H9 (cell line): ENCODE measurements around the gene DIP2A. TPM values are rescaled to one million over a fixed set of nuclear protein-coding genes. Genes with fewer than 3 reads are reported as not detected.

ENCODE experiments used
- DNase-seq: peaks from one replicate; pipeline ENCODE4 v3.0.0-alpha.2; 2017
- H2AFZ ChIP-seq: one replicate; pipeline ENCODE4 v1.6.1; 2013; ENCODE audit warnings: mild to moderate bottlenecking, low read length, control low read depth, moderate library complexity
- H2AK5ac ChIP-seq: 2 replicates; pipeline ENCODE4 v1.6.1; 2013; ENCODE audit warnings: low read length, control low read depth, mixed read lengths; ENCODE audit not compliant: insufficient read length
- H2BK120ac ChIP-seq: one replicate; pipeline ENCODE4 v1.6.1; 2013; ENCODE audit warnings: low read depth, mild to moderate bottlenecking, low read length, control low read depth, inconsistent platforms; ENCODE audit not compliant: poor library complexity, severe bottlenecking
- H2BK12ac ChIP-seq: 2 replicates; pipeline ENCODE4 v1.6.1; 2013; ENCODE audit warnings: low read length, control low read depth, mixed read lengths, low read depth; ENCODE audit not compliant: insufficient read length
- H2BK15ac ChIP-seq: 2 replicates; pipeline ENCODE4 v1.6.1; 2013; ENCODE audit warnings: low read depth, low read length, control low read depth
- H2BK20ac ChIP-seq: one replicate; pipeline ENCODE4 v1.6.1; 2013; ENCODE audit warnings: low read depth, mild to moderate bottlenecking, low read length, control low read depth, inconsistent platforms; ENCODE audit not compliant: poor library complexity, severe bottlenecking
- H2BK5ac ChIP-seq: 2 replicates; pipeline ENCODE4 v1.6.1; 2013; ENCODE audit warnings: low read length, control low read depth, mixed read lengths; ENCODE audit not compliant: insufficient read length
- H3K14ac ChIP-seq: 2 replicates; pipeline ENCODE4 v1.6.1; 2013; ENCODE audit warnings: low read length, control low read depth; ENCODE audit not compliant: insufficient read depth
- H3K18ac ChIP-seq: 2 replicates; pipeline ENCODE4 v1.6.1; 2013; ENCODE audit warnings: low read depth, mild to moderate bottlenecking, mixed read lengths, low read length, control low read depth; ENCODE audit not compliant: insufficient read length
- H3K23ac ChIP-seq: 2 replicates; pipeline ENCODE4 v1.6.1; 2013; ENCODE audit warnings: low read length, control low read depth, mixed read lengths, low read depth; ENCODE audit not compliant: insufficient read length
- H3K23me2 ChIP-seq: 2 replicates; pipeline ENCODE4 v1.6.1; 2013; ENCODE audit warnings: low read depth, mild to moderate bottlenecking, mixed read lengths, low read length, control low read depth; ENCODE audit not compliant: insufficient read length, poor library complexity, severe bottlenecking
- H3K27ac ChIP-seq: 2 replicates; pipeline ENCODE4 v1.5.1; 2013; ENCODE audit warnings: low read length, control low read depth, mixed read lengths, low read depth; ENCODE audit not compliant: insufficient read length
- H3K27me3 ChIP-seq: 2 replicates; pipeline ENCODE4 v1.6.1; 2013; ENCODE audit warnings: low read length, control low read depth, inconsistent platforms; ENCODE audit not compliant: insufficient read depth
- H3K4ac ChIP-seq: 2 replicates; pipeline ENCODE4 v1.6.1; 2013; ENCODE audit warnings: low read depth, mild to moderate bottlenecking, control low read depth, inconsistent platforms, low read length, moderate library complexity
- H3K4me1 ChIP-seq: 2 replicates; pipeline ENCODE4 v1.6.1; 2013; ENCODE audit warnings: low read length, control low read depth, inconsistent platforms; ENCODE audit not compliant: insufficient read depth
- H3K4me2 ChIP-seq: 2 replicates; pipeline ENCODE4 v1.6.1; 2013; ENCODE audit warnings: low read length, control low read depth, mixed read lengths; ENCODE audit not compliant: insufficient read length, insufficient read depth
- H3K56ac ChIP-seq: 2 replicates; pipeline ENCODE4 v1.6.1; 2013; ENCODE audit warnings: low read depth, mild to moderate bottlenecking, mixed read lengths, low read length, control low read depth; ENCODE audit not compliant: insufficient read length
- H3K79me1 ChIP-seq: 2 replicates; pipeline ENCODE4 v1.6.1; 2013; ENCODE audit warnings: low read depth, mild to moderate bottlenecking, moderate library complexity, low read length, control low read depth, inconsistent platforms; ENCODE audit not compliant: insufficient read depth, poor library complexity, severe bottlenecking
- H3K79me2 ChIP-seq: 2 replicates; pipeline ENCODE4 v1.6.1; 2013; ENCODE audit warnings: low read length, control low read depth, inconsistent platforms; ENCODE audit not compliant: insufficient read depth
- H3K9ac ChIP-seq: 2 replicates; pipeline ENCODE4 v1.6.1; 2013; ENCODE audit warnings: low read length, control low read depth, mixed read lengths; ENCODE audit not compliant: insufficient read length; ENCODE audit errors: extremely low read depth
- H3K9me3 ChIP-seq: one replicate; pipeline ENCODE4 v1.6.1; 2013; ENCODE audit warnings: low read depth, low read length, inconsistent platforms; ENCODE audit not compliant: control insufficient read depth
- H3T11ph ChIP-seq: one replicate; pipeline ENCODE4 v1.6.1; 2013; ENCODE audit warnings: mild to moderate bottlenecking, low read length, control low read depth, inconsistent platforms
- H4K20me1 ChIP-seq: one replicate; pipeline ENCODE4 v1.6.1; 2013; ENCODE audit not compliant: control insufficient read depth, insufficient read length, insufficient read depth
- H4K5ac ChIP-seq: 2 replicates; pipeline ENCODE4 v1.6.1; 2013; ENCODE audit warnings: low read depth, mild to moderate bottlenecking, mixed read lengths, low read length, control low read depth; ENCODE audit not compliant: insufficient read length
- H4K8ac ChIP-seq: replicated peaks from 2 replicates; pipeline ENCODE4 v1.6.1; 2013; ENCODE audit warnings: low read length, control low read depth, mixed read lengths, low read depth; ENCODE audit not compliant: insufficient read length
- H4K91ac ChIP-seq: 2 replicates; pipeline ENCODE4 v1.6.1; 2013; ENCODE audit warnings: low read depth, mild to moderate bottlenecking, moderate library complexity, mixed read lengths, low read length, control low read depth; ENCODE audit not compliant: insufficient read length
- H3K27ac Mint-ChIP-seq, 3 experiments: 2 replicates in 2 of 3; 3 replicates in 1 of 3; pipeline ENCODE4 v1.8.0; 2020 to 2021; ENCODE audit warnings: mixed read lengths in 3 of 3, mild to moderate bottlenecking in 1 of 3, moderate library complexity in 1 of 3
- H3K27me3 Mint-ChIP-seq: 2 replicates; pipeline ENCODE4 v1.8.0; 2021; ENCODE audit warnings: low read depth, mild to moderate bottlenecking, moderate library complexity, mixed read lengths
- H3K36me3 Mint-ChIP-seq, 3 experiments: 2 replicates in 2 of 3; 3 replicates in 1 of 3; pipeline ENCODE4 v1.8.0; 2020 to 2021; ENCODE audit warnings: low read depth in 3 of 3, mixed read lengths in 3 of 3; ENCODE audit not compliant: insufficient read depth in 1 of 3
- H3K4me1 Mint-ChIP-seq, 2 experiments: 2 replicates each; pipeline ENCODE4 v1.8.0; 2020; ENCODE audit warnings: mixed read lengths in 2 of 2
- H3K4me3 Mint-ChIP-seq, 2 experiments: 2 replicates in 1 of 2; 3 replicates in 1 of 2; pipeline ENCODE4 v1.8.0; 2020 to 2021; ENCODE audit warnings: mild to moderate bottlenecking in 2 of 2, mixed read lengths in 2 of 2, moderate library complexity in 1 of 2
- H3K9me3 Mint-ChIP-seq, 2 experiments: 2 replicates in 1 of 2; 3 replicates in 1 of 2; pipeline ENCODE4 v1.8.0; 2020; ENCODE audit warnings: mild to moderate bottlenecking in 2 of 2, mixed read lengths in 2 of 2, moderate library complexity in 1 of 2
- CTCF ChIP-seq: fragments of 200-600 bp; sonication (generic); conservative IDR thresholded peaks from 3 replicates; pipeline ENCODE4 v1.8.0; 2021; ENCODE audit warnings: antibody characterized with exemption, mild to moderate bottlenecking
- WGBS: extraction: QIAGEN DNeasy Blood & Tissue Kit; methylation state at CpG from one replicate; pipeline ENCODE4 v1.1.7; 2013; ENCODE audit warnings: missing lambda C conversion rate, low lambda C conversion rate, mixed read lengths; ENCODE audit not compliant: insufficient read length; ENCODE audit errors: extremely low coverage; 5-methylcytosine and 5-hydroxymethylcytosine counted together
- total RNA-seq: library from RNA; stranded (reverse); gene quantifications from 2 replicates; pipeline ENCODE4 v1.2.1, GENCODE V29; 2021

Gene DIP2A
- total RNA-seq, 1 experiment from 2014 or later, result 25.2 TPM

GRCh38 chr21:46557919-46558392, 99.3 kb downstream of the DIP2A start:
- peaks cover 18 to 71% (median 43%) of the 10 kb centered on the region in 3 experiments; a peak in 6 of 7 replicates for H3K36me3 Mint-ChIP-seq
- no peaks in the 10 kb centered on the region for H3K27me3 ChIP-seq

More at GRCh38 chr21:46557919-46558392, 99.3 kb downstream of the DIP2A start:
- peaks cover 2% of the 10 kb centered on the region for H4K20me1 ChIP-seq
- no peak overlapping the region for H4K8ac ChIP-seq
- no peak overlapping the region for H2BK12ac ChIP-seq
- H2AFZ ChIP-seq, result no peak overlapping the region
- no peaks in the 10 kb centered on the region for H3K79me1 ChIP-seq
- no peak overlapping the region for H3K18ac ChIP-seq
- no peaks in the 10 kb centered on the region for H3K9me3 ChIP-seq
- H3T11ph ChIP-seq, result no peak overlapping the region
- no peak overlapping the region for H2BK5ac ChIP-seq
- no peak overlapping the region for H2BK120ac ChIP-seq
- no peaks in the 10 kb centered on the region for H3K23me2 ChIP-seq
- WGBS, result no CpG with 5 or more reads among the region's 26 CpGs
- H3K9ac ChIP-seq, result no peak overlapping the region
- no peak overlapping the region for H4K5ac ChIP-seq
- no peak overlapping the region for H3K56ac ChIP-seq
- no peak overlapping the region for H2AK5ac ChIP-seq
- Mint-ChIP-seq H3K27ac (no peak overlapping the region), H3K4me3 (no peak overlapping the region), H3K4me1 (no peaks in the 10 kb centered on the region), H3K27me3 (no peaks in the 10 kb centered on the region), H3K9me3 (no peaks in the 10 kb centered on the region; a peak in 1 of 5 replicates)
- H4K91ac ChIP-seq, result no peak overlapping the region
- H3K79me2 ChIP-seq, result 0 out of 2 replicates have a peak, but pooled peaks cover 2% of the 10 kb centered on the region
- H3K4ac ChIP-seq, result no peak overlapping the region
- H2BK15ac ChIP-seq, result no peak overlapping the region
- TF ChIP-seq CTCF, result no peak
- no peak overlapping the region for H3K4me2 ChIP-seq
- H3K14ac ChIP-seq, result no peak overlapping the region
- H3K27ac ChIP-seq, result no peak overlapping the region
- no peaks in the 10 kb centered on the region for H3K4me1 ChIP-seq
- H3K23ac ChIP-seq, result no peak overlapping the region
- DNase-seq, result no peak
- no peak overlapping the region for H2BK20ac ChIP-seq
